SH-SY5Y (cell line): Measurements from ENCODE around the gene C9orf152.

Source experiments
- GATA2 ChIP-seq: IDR thresholded peaks from 2 replicates; pipeline ENCODE4 v1.6.1; 2011; ENCODE audit warnings: mild to moderate bottlenecking, low read depth, low read length
- GATA3 ChIP-seq: IDR thresholded peaks from 2 replicates; pipeline ENCODE4 v1.6.1; 2011; ENCODE audit warnings: low read depth, mild to moderate bottlenecking, low read length, moderate library complexity

DNA sequence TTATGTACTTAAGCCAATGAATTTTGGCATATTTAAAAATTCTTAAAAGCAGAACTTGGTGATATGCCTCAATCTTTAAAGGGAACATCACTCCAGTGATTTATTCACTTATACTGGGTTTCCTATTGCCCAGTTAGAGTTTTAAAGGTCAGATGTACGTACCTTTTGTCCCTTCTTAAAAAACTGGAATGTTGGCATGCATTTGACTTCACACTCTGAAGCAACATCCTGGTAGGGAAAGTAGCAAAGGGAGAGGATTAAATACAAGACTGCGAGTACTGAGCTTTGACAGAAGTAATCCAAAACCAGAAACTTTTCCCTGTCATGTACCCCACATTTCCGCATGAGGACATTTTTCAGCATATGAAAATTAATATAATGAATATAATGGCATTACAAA, 36.7 kb upstream of the C9orf152 start:
- TF ChIP-seq GATA2 = no peak
- TF ChIP-seq GATA3 = no peak
